Measurements from ENCODE around the gene PATZ1.
"Not testable (repeated sequence)": the region's sequence is repeated elsewhere in the genome, so short reads cannot be mapped to it uniquely, and the experiment has no call there.

The PATZ1 gene

GRCh38 chr22:31346255-31346732 lies at the start of gene PATZ1:
Gene PATZ1 (minus strand): TSS chr22:31346346. CDS start chr22:31345602, 744 bp downstream.
- DNase-seq, result peak; percentile 90

- DNase-seq, result no peak
Observed at GRCh38 chr22:31394326-31394725, 48.2 kb upstream of the PATZ1 start.

GRCh38 chr22:31393893-31394292 lies 47.7 kb upstream of the PATZ1 start:
- DNase-seq, result no peak

- DNase-seq, result not testable (repeated sequence)
Observed at GRCh38 chr22:31378651-31379050, 32.5 kb upstream of the PATZ1 start.

- DNase-seq, result no peak
Observed at GRCh38 chr22:31378123-31378522, 32.0 kb upstream of the PATZ1 start.

- DNase-seq, result no peak
Observed at GRCh38 chr22:31377612-31378011, 31.5 kb upstream of the PATZ1 start.

GRCh38 chr22:31367426-31367825 lies 21.3 kb upstream of the PATZ1 start:
- DNase-seq, result no peak

GRCh38 chr22:31363885-31364465 lies 17.8 kb upstream of the PATZ1 start:
- DNase-seq, result no peak

GRCh38 chr22:31361743-31362142 lies 15.6 kb upstream of the PATZ1 start:
- no peak for DNase-seq

GRCh38 chr22:31360029-31360428 lies 13.9 kb upstream of the PATZ1 start:
- DNase-seq, result no peak

GRCh38 chr22:31354515-31354914 lies 8.4 kb upstream of the PATZ1 start:
- DNase-seq, result no peak

GRCh38 chr22:31350410-31350863 lies 4.3 kb upstream of the PATZ1 start:
- peak; percentile 46 for DNase-seq

GRCh38 chr22:31349960-31350359 lies 3.8 kb upstream of the PATZ1 start:
- no peak for DNase-seq

- no peak for DNase-seq
Observed at GRCh38 chr22:31348766-31349165, 2.6 kb upstream of the PATZ1 start.

- not testable (repeated sequence) for DNase-seq
Observed at GRCh38 chr22:31348009-31348337, 1.8 kb upstream of the PATZ1 start.

GRCh38 chr22:31347251-31348008 lies 1.3 kb upstream of the PATZ1 start:
- peak; percentile 69 for DNase-seq

- DNase-seq, result peak; percentile 77
Observed at GRCh38 chr22:31346733-31347250, 646 bp upstream of the PATZ1 start.

GRCh38 chr22:31345331-31346254 lies 553 bp downstream of the PATZ1 start:
- peak; percentile 87 for DNase-seq

GRCh38 chr22:31344578-31345330 lies 1.4 kb downstream of the PATZ1 start:
- DNase-seq, result no peak

GRCh38 chr22:31344256-31344577 lies 1.9 kb downstream of the PATZ1 start:
- DNase-seq, result no peak

GRCh38 chr22:31343235-31344191 lies 2.6 kb downstream of the PATZ1 start:
- no peak for DNase-seq
